B cell (primary cell): ENCODE results near the gene UTP25. TPM values are rescaled to one million over a fixed set of nuclear protein-coding genes. Genes with fewer than 3 reads are reported as not detected.

Source experiments
- ATAC-seq: fragments of 200-7000 bp; cut with Tn5 transposase; one replicate; pipeline ENCODE4 v1.10.0; 2021; ENCODE audit warnings: low read depth, mild to moderate bottlenecking, moderate number of reproducible peaks, moderate library complexity
- CTCF ChIA-PET: fragments of 350-600 bp; sonication (Branson Sonifier 250); formaldehyde crosslinking; loops from one replicate; lab custom pipeline; 2021; ENCODE audit warnings: antibody characterized with exemption, inconsistent platforms; lab: Charles Lee
- POLR2A ChIA-PET: fragments of 350-600 bp; sonication (Branson Sonifier 250); formaldehyde crosslinking; loops from one replicate; lab custom pipeline; 2021; ENCODE audit warnings: antibody characterized with exemption; lab: Charles Lee
- DNase-seq: peaks from one replicate; pipeline ENCODE4 v3.0.0; 2013
- H2AFZ ChIP-seq: 2 replicates; pipeline ENCODE4 v1.6.1; 2012; ENCODE audit warnings: mild to moderate bottlenecking, low read depth, low read length; ENCODE audit not compliant: insufficient read depth, poor library complexity, severe bottlenecking
- H3K27ac ChIP-seq, 2 donors: 1 replicate in 1 of 2; 2 replicates in 1 of 2; pipeline ENCODE4 v1.5.1; 2012 to 2013; ENCODE audit warnings: low read length in 2 of 2, mild to moderate bottlenecking in 2 of 2, moderate library complexity in 1 of 2
- H3K27me3 ChIP-seq, 4 experiments: fragments of 200-600 bp in 1 of 4; sonication (generic) in 1 of 4; replicated peaks in 1 of 4; 1 replicate in 2 of 4; 2 replicates in 2 of 4; pipeline versions ENCODE4 v1.6.1 to v1.7.0; 2013 to 2016; ENCODE audit warnings: low read length in 3 of 4, mild to moderate bottlenecking in 2 of 4, mixed read lengths in 1 of 4, moderate library complexity in 1 of 4; ENCODE audit not compliant: insufficient read depth in 4 of 4, control insufficient read depth in 3 of 4; ENCODE audit errors: control extremely low read depth in 1 of 4
- H3K36me3 ChIP-seq, 2 experiments: replicated peaks in 1 of 2; 1 replicate in 1 of 2; 2 replicates in 1 of 2; pipeline versions ENCODE4 v1.6.1 to v1.7.1; 2013; ENCODE audit warnings: low read length in 1 of 2; ENCODE audit not compliant: insufficient read depth in 2 of 2, control insufficient read depth in 1 of 2; ENCODE audit errors: control extremely low read depth in 1 of 2, extremely low read depth in 1 of 2
- H3K4me1 ChIP-seq, 2 donors: fragments of 200-600 bp in 1 of 2; sonication (generic) in 1 of 2; 1 replicate in 1 of 2; 2 replicates in 1 of 2; pipeline versions ENCODE4 v1.5.1 to v1.6.1; 2013 to 2017; ENCODE audit warnings: low read length in 2 of 2; ENCODE audit not compliant: control insufficient read depth in 2 of 2, insufficient read depth in 2 of 2
- H3K4me2 ChIP-seq: replicated peaks from 2 replicates; pipeline ENCODE3; 2012; ENCODE audit warnings: mild to moderate bottlenecking, low read depth, low read length; ENCODE audit not compliant: poor library complexity, severe bottlenecking
- H3K4me3 ChIP-seq, 5 experiments: fragments of 200-600 bp in 1 of 5; sonication (generic) in 1 of 5; 1 replicate in 3 of 5; 2 replicates in 2 of 5; pipeline versions ENCODE4 v1.5.1 to v1.7.0; 2011 to 2016; ENCODE audit warnings: low read length in 4 of 5, mild to moderate bottlenecking in 4 of 5, low read depth in 2 of 5, control low read depth in 1 of 5, moderate library complexity in 1 of 5; ENCODE audit not compliant: insufficient read depth in 1 of 5; ENCODE audit errors: control extremely low read depth in 1 of 5, extremely low read depth in 1 of 5
- H3K79me2 ChIP-seq: fragments of 200-600 bp; sonication (generic); one replicate; pipeline ENCODE4 v1.6.0; 2016; ENCODE audit warnings: low read length; ENCODE audit not compliant: control insufficient read depth, insufficient read depth
- H3K9ac ChIP-seq: fragments of 200-600 bp; sonication (generic); 2 replicates; pipeline ENCODE4 v1.6.1; 2017; ENCODE audit warnings: mild to moderate bottlenecking, low read length, moderate library complexity
- H3K9me3 ChIP-seq, 3 donors: one replicate each; pipeline versions ENCODE4 v1.6.1 to v1.7.1; 2013; ENCODE audit warnings: low read length in 2 of 3; ENCODE audit not compliant: control insufficient read depth in 2 of 3, insufficient read depth in 1 of 3; ENCODE audit errors: control extremely low read depth in 1 of 3
- H4K20me1 ChIP-seq: 2 replicates; pipeline ENCODE4 v1.6.0; 2012; ENCODE audit warnings: mild to moderate bottlenecking, low read length; ENCODE audit not compliant: insufficient read depth, control insufficient read depth, poor library complexity, severe bottlenecking
- H3K27ac Mint-ChIP-seq: one replicate; pipeline ENCODE4 v1.8.0; 2021; ENCODE audit warnings: mixed read lengths
- H3K27me3 Mint-ChIP-seq: one replicate; pipeline ENCODE4 v1.8.0; 2021; ENCODE audit warnings: mixed read lengths
- H3K4me1 Mint-ChIP-seq: one replicate; pipeline ENCODE4 v1.8.0; 2021; ENCODE audit warnings: mixed read lengths
- H3K4me3 Mint-ChIP-seq: one replicate; pipeline ENCODE4 v1.8.0; 2021; ENCODE audit warnings: mixed read lengths
- H3K9me3 Mint-ChIP-seq: one replicate; pipeline ENCODE4 v1.8.0; 2022; ENCODE audit warnings: mixed read lengths; ENCODE audit not compliant: insufficient read depth
- EZH2 ChIP-seq: IDR thresholded peaks from 2 replicates; pipeline ENCODE4 v1.6.1; 2012; ENCODE audit warnings: borderline replicate concordance, low read depth, mild to moderate bottlenecking, moderate library complexity, low read length; ENCODE audit not compliant: insufficient read depth, poor library complexity, severe bottlenecking
- WGBS: methylation state at CpG from one replicate; pipeline ENCODE4 v1.1.5; 2013; ENCODE audit warnings: missing lambda C conversion rate; ENCODE audit not compliant: insufficient coverage; 5-methylcytosine and 5-hydroxymethylcytosine counted together
- intact Hi-C: fragments of 100-400 bp; cut with micrococcal nuclease; formaldehyde crosslinking; loops from one replicate; pipeline ENCODE4 v1.10.0; 2022
- polyA plus RNA-seq: library from polyadenylated mRNA; depleted of rRNA; stranded (reverse); fragments of >200 nt; gene quantifications from 2 replicates; pipeline ENCODE4 v1.2.3, GENCODE V29; 2012
- total RNA-seq, 2 donors: library from RNA; stranded (reverse); fragments of 120-200 nt in 1 of 2; gene quantifications; 1 replicate in 1 of 2; 2 replicates in 1 of 2; pipeline versions ENCODE4 v1.2.3 to v1.2.4, GENCODE V29; 2013 to 2022
- TF ChIP-seq, protein P1 (sequence below): fragments of 200-600 bp; IDR thresholded peaks from one replicate; pipeline ENCODE4 v1.8.0; 2022; ENCODE audit warnings: antibody characterized with exemption, mild to moderate bottlenecking

UTP25 gene
- total and polyA plus RNA-seq, 2 donors (not counting 1 experiment from before 2014, with no cell fraction given): 6.2 to 16.6 TPM

GRCh38 chr1:209863766-209864485, 36.2 kb downstream of the UTP25 start:
- peaks cover 46% of the 10 kb centered on the region for H3K27me3 Mint-ChIP-seq
- ChIA-PET CTCF (no interaction called here), POLR2A (no interaction called here)
- peaks cover 4% of the 10 kb centered on the region for H3K9me3 Mint-ChIP-seq
- Histone ChIP-seq H2AFZ (no peak overlapping the region), H3K27ac (no peak overlapping the region), H4K20me1 (no peaks in the 10 kb centered on the region), H3K36me3 (no peaks in the 10 kb centered on the region), H3K9ac (no peak overlapping the region), H3K4me2 (no peak overlapping the region), H3K4me1 (no peaks in the 10 kb centered on the region), H3K79me2 (no peaks in the 10 kb centered on the region), H3K9me3 (peaks cover 0 to 7% (median 0%) of the 10 kb centered on the region in 3 donors), H3K4me3 (no peak overlapping the region), H3K27me3 (peaks cover 0 to 16% (median 3%) of the 10 kb centered on the region in 4 experiments)
- H3K4me3 Mint-ChIP-seq: no peak overlapping the region
- no peak for DNase-seq
- no peak overlapping the region for H3K27ac Mint-ChIP-seq
- intact Hi-C loops: no loop called here
- 11% methylated on average over 1 of the region's 4 CpGs for WGBS
- no peak for ATAC-seq
- no peaks in the 10 kb centered on the region for H3K4me1 Mint-ChIP-seq
- TF ChIP-seq, protein P1, sequence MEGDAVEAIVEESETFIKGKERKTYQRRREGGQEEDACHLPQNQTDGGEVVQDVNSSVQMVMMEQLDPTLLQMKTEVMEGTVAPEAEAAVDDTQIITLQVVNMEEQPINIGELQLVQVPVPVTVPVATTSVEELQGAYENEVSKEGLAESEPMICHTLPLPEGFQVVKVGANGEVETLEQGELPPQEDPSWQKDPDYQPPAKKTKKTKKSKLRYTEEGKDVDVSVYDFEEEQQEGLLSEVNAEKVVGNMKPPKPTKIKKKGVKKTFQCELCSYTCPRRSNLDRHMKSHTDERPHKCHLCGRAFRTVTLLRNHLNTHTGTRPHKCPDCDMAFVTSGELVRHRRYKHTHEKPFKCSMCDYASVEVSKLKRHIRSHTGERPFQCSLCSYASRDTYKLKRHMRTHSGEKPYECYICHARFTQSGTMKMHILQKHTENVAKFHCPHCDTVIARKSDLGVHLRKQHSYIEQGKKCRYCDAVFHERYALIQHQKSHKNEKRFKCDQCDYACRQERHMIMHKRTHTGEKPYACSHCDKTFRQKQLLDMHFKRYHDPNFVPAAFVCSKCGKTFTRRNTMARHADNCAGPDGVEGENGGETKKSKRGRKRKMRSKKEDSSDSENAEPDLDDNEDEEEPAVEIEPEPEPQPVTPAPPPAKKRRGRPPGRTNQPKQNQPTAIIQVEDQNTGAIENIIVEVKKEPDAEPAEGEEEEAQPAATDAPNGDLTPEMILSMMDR: no peak
- TF ChIP-seq EZH2: no peak

DNA sequence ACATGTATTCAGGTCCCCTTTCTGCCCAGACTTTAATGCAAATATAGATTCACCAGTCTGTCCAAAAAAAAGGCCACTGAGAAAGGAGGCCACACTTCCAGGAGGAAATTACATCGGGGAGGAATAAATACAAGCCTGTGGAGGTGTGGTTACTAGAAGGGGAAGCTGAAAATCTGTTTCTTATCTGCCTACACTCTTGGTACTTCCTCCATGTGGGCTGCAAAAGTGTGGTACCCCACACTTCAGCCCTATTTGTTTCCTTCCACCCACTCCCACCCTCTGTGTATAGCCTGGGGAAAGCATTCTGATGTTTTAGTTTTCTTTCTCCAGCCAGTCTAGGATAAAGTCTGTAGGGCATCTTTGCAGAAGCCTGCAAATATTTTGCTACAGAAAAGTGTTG, 38.4 kb downstream of the UTP25 start:
- Histone ChIP-seq H3K36me3 (no peaks in the 10 kb centered on the region), H2AFZ (no peak overlapping the region), H3K4me1 (no peaks in the 10 kb centered on the region), H3K9ac (no peak overlapping the region), H4K20me1 (no peaks in the 10 kb centered on the region), H3K9me3 (peaks cover 0 to 7% (median 0%) of the 10 kb centered on the region in 3 donors), H3K27me3 (peaks cover 0 to 12% (median 3%) of the 10 kb centered on the region in 4 experiments), H3K4me2 (no peak overlapping the region), H3K27ac (no peak overlapping the region), H3K4me3 (no peak overlapping the region), H3K79me2 (no peaks in the 10 kb centered on the region)
- DNase-seq: no peak
- no peak overlapping the region for H3K27ac Mint-ChIP-seq
- no peaks in the 10 kb centered on the region for H3K4me1 Mint-ChIP-seq
- ChIA-PET CTCF (interaction anchor here (0.8 to 1.0 kb wide), 2 partner anchors 12 to 445 kb away, joined by 3 read pairs; no protein-coding TSS in a partner anchor), POLR2A (no interaction called here)
- H3K4me3 Mint-ChIP-seq: no peak overlapping the region
- intact Hi-C loops: no loop called here
- peaks cover 4% of the 10 kb centered on the region for H3K9me3 Mint-ChIP-seq
- peaks cover 55% of the 10 kb centered on the region for H3K27me3 Mint-ChIP-seq
- TF ChIP-seq, protein P1: no peak
- no peak for TF ChIP-seq EZH2
- ATAC-seq: no peak
- WGBS: no CpG with 5 or more reads among the region's 1 CpG
